ENCODE data around the gene SLX4.
"Not testable (repeated sequence)": the region's sequence is repeated elsewhere in the genome, so short reads cannot be mapped to it uniquely, and the experiment has no call there.

Gene SLX4

DNA sequence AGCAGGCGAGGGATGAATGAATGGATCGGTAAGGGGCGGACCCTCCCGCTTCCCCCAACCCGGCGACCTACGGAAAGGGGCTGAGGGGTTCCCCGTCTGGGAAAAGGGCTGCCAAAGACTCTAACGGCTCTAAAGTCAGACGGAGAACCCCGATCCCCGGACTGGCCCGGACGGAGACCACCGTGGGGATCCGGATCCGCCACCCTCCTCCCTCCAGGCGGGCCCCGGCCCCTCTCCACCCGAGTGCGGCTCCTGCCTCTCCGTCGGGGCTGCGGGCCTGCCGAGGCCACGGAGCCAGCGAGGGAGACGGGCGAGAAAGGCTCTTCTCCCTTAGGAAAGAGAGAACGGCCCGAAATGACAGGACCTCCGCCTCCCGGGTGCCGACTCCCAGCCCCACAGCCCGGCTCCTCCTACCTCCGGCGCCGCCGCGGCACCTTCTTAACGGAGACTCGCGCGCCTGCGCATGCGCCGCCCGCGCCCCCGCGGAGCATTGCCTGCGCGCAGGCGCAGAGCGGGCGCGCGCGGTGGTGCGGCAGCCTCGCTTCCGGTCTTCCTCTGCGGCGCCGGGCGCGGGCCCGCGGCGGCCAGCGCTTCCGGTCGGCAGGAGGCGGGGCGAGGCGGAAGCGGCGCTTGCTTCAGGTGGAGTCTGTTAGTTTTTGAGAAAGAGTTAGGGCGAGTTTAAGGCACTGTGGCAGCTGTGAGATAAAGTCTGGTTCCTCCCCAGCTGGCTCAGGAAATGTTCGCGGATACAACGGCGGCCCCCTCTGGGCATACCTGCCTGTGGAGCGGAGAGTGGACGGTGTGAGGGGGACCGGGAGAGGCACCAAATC is at the start of gene SLX4:
TSS of gene SLX4 (minus strand) at position 461 of the 830 bp plus-strand sequence. CDS start 2,642 bp downstream, outside the sequence.
- TF ChIP-seq CTCF (IDR thresholded peaks at IDR 0.05; ENCODE audit: low read depth, low read length, missing control alignments), result no peak
- in situ Hi-C loops (cut with HindIII; ENCODE audit: low sequenced_read_pairs), result loop anchor here (5.0 kb wide), 1 partner anchor 104 kb away; no protein-coding TSS in a partner anchor
- H3K4me3 ChIP-seq (ENCODE audit: low read depth, low read length), result peak within 1 kb of the TSS; percentile 80
- peak; percentile 63 for DNase-seq (ENCODE audit: low read depth)

DNA sequence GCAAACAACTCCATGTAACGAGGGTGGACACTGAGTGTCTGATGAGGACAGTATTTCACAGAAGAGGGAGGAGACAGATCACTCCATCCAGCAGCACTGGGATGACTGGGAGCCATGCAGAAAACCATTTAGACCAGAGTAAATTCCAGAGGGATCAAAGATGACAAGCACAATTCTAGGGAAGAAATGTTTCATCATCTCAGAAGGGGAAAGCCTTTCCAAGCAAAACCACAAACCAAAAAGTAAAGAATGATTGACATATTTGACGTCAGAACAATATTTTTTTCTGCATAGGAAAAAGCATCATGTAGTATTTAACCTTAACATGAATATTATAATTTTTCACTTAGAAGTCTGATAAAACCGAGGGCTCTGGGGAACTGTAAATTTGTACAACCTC is 47.8 kb upstream of the SLX4 start:
- in situ Hi-C loops (cut with HindIII; ENCODE audit: low sequenced_read_pairs), result no loop called here
- TF ChIP-seq CTCF (IDR thresholded peaks at IDR 0.05; ENCODE audit: low read depth, low read length, missing control alignments), result no peak
- no peak overlapping the region for H3K4me3 ChIP-seq (ENCODE audit: low read depth, low read length)
- no peak for DNase-seq (ENCODE audit: low read depth)

GRCh38 chr16:3656491-3657468 is 45.4 kb upstream of the SLX4 start:
- TF ChIP-seq CTCF (IDR thresholded peaks at IDR 0.05; ENCODE audit: low read depth, low read length, missing control alignments), result no peak
- DNase-seq (ENCODE audit: low read depth), result no peak
- no peak overlapping the region for H3K4me3 ChIP-seq (ENCODE audit: low read depth, low read length)
- in situ Hi-C loops (cut with HindIII; ENCODE audit: low sequenced_read_pairs), result no loop called here

DNA sequence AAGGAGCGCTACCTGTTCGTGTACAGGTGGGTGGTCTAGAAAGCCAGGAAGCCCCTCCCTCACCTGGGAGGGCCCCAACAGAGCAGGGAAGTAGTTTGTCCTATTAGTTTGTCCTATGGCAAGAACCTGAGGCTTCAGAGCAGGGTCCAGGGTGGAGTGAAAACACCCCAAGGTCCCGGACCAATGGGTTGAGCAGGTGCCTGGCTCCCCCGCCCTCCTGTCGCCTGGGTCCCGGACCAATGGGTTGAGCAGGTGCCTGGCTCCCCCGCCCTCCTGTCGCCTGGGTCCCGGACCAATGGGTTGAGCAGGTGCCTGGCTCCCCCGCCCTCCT is 44.7 kb upstream of the SLX4 start:
- DNase-seq (ENCODE audit: low read depth); H3K4me3 ChIP-seq (ENCODE audit: low read depth, low read length); in situ Hi-C loops (cut with HindIII; ENCODE audit: low sequenced_read_pairs): not testable (repeated sequence)

- TF ChIP-seq CTCF (IDR thresholded peaks at IDR 0.05; ENCODE audit: low read depth, low read length, missing control alignments), result no peak
- no peak overlapping the region for H3K4me3 ChIP-seq (ENCODE audit: low read depth, low read length)
- in situ Hi-C loops (cut with HindIII; ENCODE audit: low sequenced_read_pairs), result no loop called here
- DNase-seq (ENCODE audit: low read depth), result no peak
Observed at GRCh38 chr16:3655396-3656159, 44.2 kb upstream of the SLX4 start.

- in situ Hi-C loops (cut with HindIII; ENCODE audit: low sequenced_read_pairs), result no loop called here
- H3K4me3 ChIP-seq (ENCODE audit: low read depth, low read length), result no peak overlapping the region
- no peak for DNase-seq (ENCODE audit: low read depth)
- no peak for TF ChIP-seq CTCF (IDR thresholded peaks at IDR 0.05; ENCODE audit: low read depth, low read length, missing control alignments)
Observed at GRCh38 chr16:3655030-3655395, 43.6 kb upstream of the SLX4 start.

Measured in astrocyte of the cerebellum (primary cell).